Measurements from ENCODE around the gene DIO1.
A peak's percentile ranks its signal among the peaks of the same experiment; 100 is the strongest.
"Not testable (repeated sequence)": the region's sequence is repeated elsewhere in the genome, so short reads cannot be mapped to it uniquely, and the experiment has no call there.

Gene DIO1

GRCh38 chr1:53893999-53894636 is at the start of gene DIO1:
TSS of gene DIO1 (plus strand) at chr1:53894187. CDS start at chr1:53894211, 24 bp downstream.
- DNase-seq (ENCODE audit: low read depth), result no peak

GRCh38 chr1:53847980-53848379 is 46.0 kb upstream of the DIO1 start:
- DNase-seq (ENCODE audit: low read depth), result no peak

- DNase-seq (ENCODE audit: low read depth), result no peak
Measured at GRCh38 chr1:53850082-53850673, 43.8 kb upstream of the DIO1 start.

- no peak for DNase-seq (ENCODE audit: low read depth)
Measured at GRCh38 chr1:53851571-53852285, 42.3 kb upstream of the DIO1 start.

- peak; percentile 7 for DNase-seq (ENCODE audit: low read depth)
Measured at GRCh38 chr1:53860967-53861411, 33.0 kb upstream of the DIO1 start.

- no peak for DNase-seq (ENCODE audit: low read depth)
Measured at GRCh38 chr1:53862507-53862906, 31.5 kb upstream of the DIO1 start.

GRCh38 chr1:53868565-53868964 is 25.4 kb upstream of the DIO1 start:
- DNase-seq (ENCODE audit: low read depth), result no peak

GRCh38 chr1:53869454-53870117 is 24.4 kb upstream of the DIO1 start:
- DNase-seq (ENCODE audit: low read depth), result no peak

GRCh38 chr1:53871221-53871620 is 22.8 kb upstream of the DIO1 start:
- no peak for DNase-seq (ENCODE audit: low read depth)

GRCh38 chr1:53871773-53872484 is 22.1 kb upstream of the DIO1 start:
- no peak for DNase-seq (ENCODE audit: low read depth)

- not testable (repeated sequence) for DNase-seq (ENCODE audit: low read depth)
Measured at GRCh38 chr1:53875150-53875549, 18.8 kb upstream of the DIO1 start.

- DNase-seq (ENCODE audit: low read depth), result no peak
Measured at GRCh38 chr1:53878492-53879105, 15.4 kb upstream of the DIO1 start.

GRCh38 chr1:53881853-53882252 is 12.1 kb upstream of the DIO1 start:
- not testable (repeated sequence) for DNase-seq (ENCODE audit: low read depth)

GRCh38 chr1:53883600-53883999 is 10.4 kb upstream of the DIO1 start:
- DNase-seq (ENCODE audit: low read depth), result not testable (repeated sequence)

GRCh38 chr1:53888681-53889080 is 5.3 kb upstream of the DIO1 start:
- no peak for DNase-seq (ENCODE audit: low read depth)

- peak; percentile 73 for DNase-seq (ENCODE audit: low read depth)
Measured at GRCh38 chr1:53889304-53890298, 4.4 kb upstream of the DIO1 start, which contains the start of gene YIPF1. TSS of gene YIPF1 (minus strand) at chr1:53889797. CDS start at chr1:53888937, 860 bp downstream.

GRCh38 chr1:53890522-53890941 is 3.5 kb upstream of the DIO1 start:
- no peak for DNase-seq (ENCODE audit: low read depth)

GRCh38 chr1:53891018-53891417 is 3.0 kb upstream of the DIO1 start:
- no peak for DNase-seq (ENCODE audit: low read depth)

GRCh38 chr1:53891678-53892077 is 2.3 kb upstream of the DIO1 start:
- no peak for DNase-seq (ENCODE audit: low read depth)

GRCh38 chr1:53892911-53893310 is 1.1 kb upstream of the DIO1 start:
- no peak for DNase-seq (ENCODE audit: low read depth)
